ENCODE results near the gene HRH3.
A peak's percentile ranks its signal among the peaks of the same experiment; 100 is the strongest.

Gene HRH3

GRCh38 chr20:62190639-62191411, 29.3 kb downstream of the HRH3 start:
- no peak for DNase-seq (ENCODE audit: extremely low read depth, low read depth)
- no peak overlapping the region for H3K4me3 ChIP-seq (replicated peaks; ENCODE audit: low read depth, low read length)
- TF ChIP-seq CTCF (IDR thresholded peaks at IDR 0.05; ENCODE audit: low read depth, low read length, missing control alignments), result no peak

GRCh38 chr20:62186887-62187866, 32.9 kb downstream of the HRH3 start:
- no peak for DNase-seq (ENCODE audit: extremely low read depth, low read depth)
- no peak overlapping the region for H3K4me3 ChIP-seq (replicated peaks; ENCODE audit: low read depth, low read length)
- no peak for TF ChIP-seq CTCF (IDR thresholded peaks at IDR 0.05; ENCODE audit: low read depth, low read length, missing control alignments)

- no peak for DNase-seq (ENCODE audit: extremely low read depth, low read depth)
- no peak overlapping the region for H3K4me3 ChIP-seq (replicated peaks; ENCODE audit: low read depth, low read length)
- no peak for TF ChIP-seq CTCF (IDR thresholded peaks at IDR 0.05; ENCODE audit: low read depth, low read length, missing control alignments)
Measured at GRCh38 chr20:62186096-62186426, 34.0 kb downstream of the HRH3 start.

GRCh38 chr20:62183426-62184142, 36.5 kb downstream of the HRH3 start:
- no peak for TF ChIP-seq CTCF (IDR thresholded peaks at IDR 0.05; ENCODE audit: low read depth, low read length, missing control alignments)
- H3K4me3 ChIP-seq (replicated peaks; ENCODE audit: low read depth, low read length), result peak overlapping the region; percentile 95
- no peak for DNase-seq (ENCODE audit: extremely low read depth, low read depth)

GRCh38 chr20:62182469-62183425, 37.3 kb downstream of the HRH3 start, which contains the start of gene MTG2:
Gene MTG2 (plus strand): TSS chr20:62183028. CDS start chr20:62193421, 10,393 bp downstream.
- H3K4me3 ChIP-seq (replicated peaks; ENCODE audit: low read depth, low read length), result peak within 1 kb of the TSS; percentile 95
- TF ChIP-seq CTCF (IDR thresholded peaks at IDR 0.05; ENCODE audit: low read depth, low read length, missing control alignments), result no peak
- peak; percentile 82 for DNase-seq (ENCODE audit: extremely low read depth, low read depth)

Measured in HFF-Myc (cell line).